HG03571 (cell line): ENCODE data around the gene POMGNT2.
"Not testable (repeated sequence)": the region's sequence is repeated elsewhere in the genome, so short reads cannot be mapped to it uniquely, and the experiment has no call there.

Experiments
- ATAC-seq: cut with Tn5 transposase; IDR thresholded peaks from one replicate; pipeline ENCODE4 v1.9.1; 2021; ENCODE audit not compliant: unreplicated experiment

The POMGNT2 gene

DNA sequence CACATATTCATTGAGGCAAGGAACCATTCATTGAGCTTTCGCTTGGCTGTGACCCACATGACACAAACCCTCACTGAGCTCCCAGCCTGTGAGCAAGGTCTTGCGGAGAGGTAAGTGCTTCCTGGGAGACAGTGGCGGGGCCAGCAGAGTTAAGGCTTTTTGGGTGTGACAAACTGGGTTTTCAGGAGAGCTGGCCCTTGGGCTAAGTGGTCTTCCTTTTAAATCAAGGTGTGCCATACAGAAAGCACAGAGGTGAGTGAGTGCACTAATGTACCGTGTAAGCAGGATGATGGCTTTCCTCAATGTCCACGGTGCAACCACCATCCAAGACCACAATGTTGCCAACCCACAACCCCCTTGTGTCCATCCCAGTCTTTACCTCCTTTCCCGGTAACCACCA, 28.6 kb downstream of the POMGNT2 start:
- no peak for ATAC-seq

DNA sequence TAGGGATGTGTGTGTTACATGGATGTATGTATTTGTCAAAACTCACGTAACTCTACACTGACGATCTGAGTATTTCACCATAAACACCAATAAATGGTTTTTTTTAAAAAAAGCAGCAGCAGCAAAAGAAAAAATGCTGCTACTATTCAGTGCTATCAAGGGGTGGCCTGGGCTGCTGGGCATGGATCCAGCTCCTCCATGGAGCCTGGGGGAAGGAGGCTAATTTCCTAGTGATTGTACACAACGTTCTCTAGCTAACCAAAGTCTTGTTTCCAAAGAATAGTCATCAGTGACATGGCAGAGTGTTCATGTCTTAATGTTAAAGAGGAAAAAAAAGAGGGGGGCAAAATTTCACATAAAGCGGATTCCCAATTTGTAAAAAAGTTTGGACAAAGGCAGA, 29.0 kb downstream of the POMGNT2 start:
- ATAC-seq = no peak

DNA sequence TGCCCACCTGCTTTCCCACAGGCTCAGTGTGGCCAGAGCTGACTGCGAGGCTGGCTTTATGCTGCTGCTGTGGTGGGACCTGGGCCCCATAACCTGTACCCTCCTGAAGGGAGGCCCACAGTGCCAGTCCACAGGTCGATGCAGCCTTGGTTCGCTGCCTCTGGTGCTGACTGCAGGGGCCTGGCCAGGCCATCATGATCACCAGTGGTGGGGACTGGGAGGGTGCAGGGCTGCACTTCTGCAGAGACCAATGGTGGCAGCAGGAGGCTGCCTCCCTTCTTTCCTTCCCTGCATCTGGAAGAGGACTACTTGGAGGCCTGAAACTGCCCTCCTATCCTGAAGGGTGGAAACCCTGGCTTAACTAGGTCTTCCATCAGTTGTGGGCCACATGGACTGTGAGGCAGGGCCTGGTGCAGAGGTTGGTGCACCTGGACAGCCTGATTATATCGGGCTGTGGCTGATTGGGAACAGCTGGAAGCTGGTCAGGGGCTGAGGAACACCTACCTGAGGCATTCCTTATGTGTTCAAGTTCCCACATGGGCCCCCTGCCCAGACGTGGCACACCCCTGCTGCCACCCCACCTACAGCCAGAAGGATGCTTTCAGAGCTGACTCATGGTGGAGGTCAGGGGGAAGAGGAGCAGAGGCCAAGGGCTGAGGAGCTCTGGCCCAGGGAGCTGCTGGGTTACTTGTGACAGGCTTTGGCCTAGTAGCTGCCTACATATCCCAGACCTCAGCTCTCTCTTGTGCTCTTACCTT, 29.8 kb downstream of the POMGNT2 start:
- ATAC-seq = no peak

DNA sequence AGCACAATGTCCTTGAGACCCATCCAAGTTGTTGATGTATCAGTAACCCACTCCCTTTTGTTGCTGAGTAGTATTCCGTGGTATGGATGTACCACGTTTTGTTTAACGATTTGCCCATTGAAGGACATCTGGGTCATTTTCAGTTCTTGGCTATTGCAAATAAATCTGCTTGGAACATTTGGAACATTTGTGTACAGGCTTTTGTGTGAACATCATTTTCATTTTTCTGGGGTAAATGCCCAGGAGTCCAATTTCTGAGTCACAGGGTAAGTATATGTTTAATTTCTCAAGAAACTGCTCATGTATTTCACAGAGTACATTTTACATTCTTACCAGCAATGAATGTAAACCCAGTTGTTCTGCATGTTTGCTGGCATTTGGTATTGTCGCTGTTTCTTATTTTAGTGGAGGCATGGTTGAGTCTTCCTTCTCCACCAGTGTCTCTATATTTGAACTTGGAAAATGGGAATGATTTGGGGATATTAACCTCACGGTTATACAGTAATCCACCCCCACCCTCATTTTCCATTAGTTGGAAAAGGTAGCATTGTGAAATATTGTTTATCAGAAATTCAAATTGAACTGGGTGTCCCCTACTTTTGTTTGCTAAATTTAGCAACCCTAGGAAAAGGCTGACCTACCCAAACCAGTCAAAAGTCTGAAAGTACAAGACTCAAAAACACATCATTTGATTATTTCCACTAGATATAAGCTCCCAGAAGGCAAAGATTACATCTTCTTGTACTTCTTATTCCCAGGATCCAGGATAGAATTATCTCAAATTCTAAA, 30.8 kb downstream of the POMGNT2 start:
- no peak for ATAC-seq

DNA sequence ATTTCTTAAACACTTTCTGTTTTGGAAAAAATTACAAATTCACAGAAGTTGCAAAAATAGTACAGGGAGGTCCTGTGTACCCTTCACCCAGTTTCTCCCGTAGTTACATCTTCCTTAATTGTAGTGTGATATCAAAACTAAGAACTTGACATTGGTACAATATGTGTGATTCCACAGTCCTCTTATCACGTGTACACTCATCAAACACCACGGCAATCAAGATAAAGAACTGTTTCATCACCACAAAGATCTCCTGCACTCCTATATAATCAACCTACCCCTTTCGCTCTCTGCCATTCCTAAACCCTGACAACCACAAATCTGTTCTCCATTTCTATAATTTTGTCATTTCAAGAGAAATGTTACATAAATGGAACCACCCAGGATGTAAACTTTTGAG, 31.4 kb downstream of the POMGNT2 start:
- ATAC-seq = no peak

DNA sequence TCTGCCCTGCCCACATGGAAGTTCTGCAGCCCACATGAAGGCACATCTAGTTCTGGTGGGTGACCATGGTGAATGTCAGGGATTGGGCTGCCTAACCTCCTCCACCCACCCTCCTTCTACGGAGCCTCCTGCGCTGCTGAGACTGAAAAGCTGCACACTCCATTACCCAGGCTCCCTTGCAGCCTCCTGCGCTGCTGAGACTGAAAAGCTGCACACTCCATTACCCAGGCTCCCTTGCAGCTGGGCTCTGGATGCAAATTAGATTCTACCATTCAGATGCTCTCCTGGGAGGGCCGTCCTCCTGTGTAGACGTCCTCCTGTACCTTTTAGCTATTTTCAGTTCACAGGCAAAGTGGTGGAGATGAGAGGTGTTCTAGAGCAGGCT, 32.1 kb downstream of the POMGNT2 start:
- no peak for ATAC-seq

DNA sequence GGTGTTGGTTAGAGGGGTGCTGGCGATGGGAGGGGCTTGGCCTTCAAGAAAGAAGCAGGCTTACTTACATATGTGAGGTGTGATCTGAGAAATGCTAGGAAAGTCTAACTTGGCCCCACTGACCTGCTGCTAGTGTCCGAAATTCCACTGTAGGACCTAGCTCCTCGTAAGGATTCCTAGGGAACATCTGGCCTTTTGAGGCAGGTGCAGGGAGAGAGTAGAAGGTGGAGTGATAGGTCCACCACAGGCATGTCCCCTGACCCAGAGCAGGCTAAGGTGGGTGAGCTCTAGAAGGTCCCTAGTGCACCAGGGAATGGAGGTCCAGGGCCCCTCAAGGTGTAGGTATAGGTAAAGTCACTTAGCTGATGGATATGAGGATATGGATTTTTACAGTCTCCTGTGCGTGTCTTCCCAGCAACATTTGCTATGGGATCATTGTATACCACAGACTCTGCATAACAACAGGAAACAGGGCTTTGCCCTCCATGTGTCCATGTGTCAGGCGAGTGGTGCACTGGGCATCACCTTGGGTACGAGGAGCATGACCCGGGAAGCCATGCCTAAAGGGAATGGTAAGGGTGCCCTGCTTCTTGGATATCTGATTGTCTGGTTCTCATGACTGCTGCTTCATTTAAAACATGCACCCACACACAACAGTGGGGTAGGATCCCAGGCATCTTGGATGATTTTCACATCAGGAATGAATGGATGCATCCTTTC, 32.6 kb downstream of the POMGNT2 start:
- ATAC-seq = no peak

DNA sequence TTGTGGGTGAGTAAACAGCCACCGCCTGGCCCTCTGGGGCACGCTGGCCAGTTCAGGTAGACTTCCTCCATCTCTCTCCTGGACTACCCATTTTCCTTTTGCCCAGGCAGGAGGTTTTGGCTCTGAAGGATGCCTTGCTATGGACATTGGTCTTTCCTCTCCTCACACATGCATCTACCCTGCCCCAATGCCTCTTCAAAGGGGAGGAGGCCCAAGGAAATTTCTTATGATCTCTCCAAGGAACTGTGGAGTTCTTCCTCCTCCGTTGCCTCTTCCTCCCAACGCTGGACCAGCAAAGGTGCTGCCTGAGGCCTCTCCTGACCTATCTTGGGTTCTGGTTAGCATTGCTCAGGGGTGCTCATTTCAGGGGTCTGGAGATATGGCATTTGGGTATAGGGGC, 33.5 kb downstream of the POMGNT2 start:
- no peak for ATAC-seq

DNA sequence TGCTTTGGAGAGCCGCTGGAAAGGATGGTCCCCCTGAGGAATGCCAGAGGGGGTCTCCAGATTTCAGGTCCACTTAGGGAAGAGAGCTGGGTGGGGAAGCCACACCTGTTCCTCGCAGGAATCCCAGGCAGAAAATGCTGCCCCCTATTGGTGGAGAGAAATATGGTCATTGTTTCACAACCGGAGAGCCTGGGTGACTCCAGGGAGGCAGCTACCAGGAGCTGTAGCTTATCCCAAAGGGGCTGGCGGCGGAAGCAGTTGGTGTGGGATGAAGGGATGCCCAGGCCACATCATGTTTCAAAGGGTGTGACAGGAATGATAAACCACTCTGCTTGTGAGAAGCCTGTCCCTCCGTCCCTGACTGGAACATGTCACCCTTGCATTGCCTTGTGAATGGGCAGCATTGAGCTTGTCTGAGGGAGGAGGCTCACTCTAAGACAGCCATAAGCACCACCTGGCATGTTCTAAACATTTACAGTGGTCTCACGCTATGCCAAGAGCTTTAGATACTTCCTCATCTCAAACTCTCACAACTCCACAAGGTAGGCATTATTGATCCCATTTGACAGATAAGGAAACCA, 34.5 kb downstream of the POMGNT2 start:
- no peak for ATAC-seq

DNA sequence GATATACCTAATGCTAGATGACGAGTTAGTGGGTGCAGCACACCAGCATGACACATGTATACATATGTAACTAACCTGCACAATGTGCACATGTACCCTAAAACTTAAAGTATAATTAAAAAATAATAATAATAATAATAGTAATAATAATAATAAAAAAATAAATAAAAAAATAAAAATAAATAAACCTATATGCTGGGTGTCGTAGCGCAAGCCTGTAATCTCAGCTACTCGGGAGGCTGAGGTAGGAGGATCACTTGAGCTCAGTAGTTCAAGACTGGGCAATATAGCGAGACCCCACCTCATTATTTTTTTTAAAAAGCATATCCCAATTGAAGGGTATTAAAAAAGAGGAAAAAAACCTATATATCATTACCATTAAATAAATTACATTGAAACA, 35.2 kb downstream of the POMGNT2 start:
- not testable (repeated sequence) for ATAC-seq

DNA sequence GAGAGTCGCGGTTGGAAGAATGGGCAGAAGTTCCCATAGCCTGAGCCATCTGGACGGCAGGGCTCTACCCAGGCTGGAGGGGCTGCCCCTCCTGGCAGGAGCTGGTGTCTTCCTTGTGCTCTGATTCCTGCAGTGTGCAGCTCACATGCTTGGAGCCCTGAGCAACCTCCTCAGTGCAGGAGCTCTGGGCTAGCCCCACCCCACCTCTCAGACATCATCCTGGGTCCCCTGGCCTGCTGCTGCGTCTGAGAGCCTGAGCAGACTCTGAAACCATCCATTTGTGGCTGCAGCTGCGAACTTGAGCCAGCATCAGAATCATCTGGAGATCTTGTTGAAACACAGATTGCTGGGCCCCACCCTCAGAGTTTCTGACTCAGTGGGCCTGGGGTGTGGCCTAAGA, 42.8 kb downstream of the POMGNT2 start:
- ATAC-seq = no peak

DNA sequence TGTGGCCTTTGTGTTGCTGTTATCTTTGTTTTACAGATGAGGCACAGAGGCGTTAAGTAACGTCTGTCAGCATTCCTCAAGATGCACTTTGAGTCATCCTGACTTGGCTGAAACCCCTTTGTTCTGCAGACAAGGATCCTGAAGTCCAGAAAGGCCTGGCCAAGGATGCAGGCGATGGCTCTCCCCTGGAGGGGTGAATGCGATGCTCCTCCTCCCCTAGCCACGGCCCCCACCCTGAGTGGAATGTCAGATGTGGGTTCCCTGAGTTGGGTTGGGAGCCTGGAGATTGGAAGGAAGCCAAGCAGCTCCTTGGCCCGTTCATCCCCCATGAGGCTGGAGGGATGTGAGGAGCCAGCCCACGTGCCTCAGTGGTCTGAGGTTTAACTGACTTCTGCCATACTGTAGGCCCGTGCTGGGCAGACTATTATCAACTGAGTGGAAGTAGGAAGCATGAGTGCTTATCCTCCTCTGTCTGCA, 43.3 kb downstream of the POMGNT2 start:
- no peak for ATAC-seq

DNA sequence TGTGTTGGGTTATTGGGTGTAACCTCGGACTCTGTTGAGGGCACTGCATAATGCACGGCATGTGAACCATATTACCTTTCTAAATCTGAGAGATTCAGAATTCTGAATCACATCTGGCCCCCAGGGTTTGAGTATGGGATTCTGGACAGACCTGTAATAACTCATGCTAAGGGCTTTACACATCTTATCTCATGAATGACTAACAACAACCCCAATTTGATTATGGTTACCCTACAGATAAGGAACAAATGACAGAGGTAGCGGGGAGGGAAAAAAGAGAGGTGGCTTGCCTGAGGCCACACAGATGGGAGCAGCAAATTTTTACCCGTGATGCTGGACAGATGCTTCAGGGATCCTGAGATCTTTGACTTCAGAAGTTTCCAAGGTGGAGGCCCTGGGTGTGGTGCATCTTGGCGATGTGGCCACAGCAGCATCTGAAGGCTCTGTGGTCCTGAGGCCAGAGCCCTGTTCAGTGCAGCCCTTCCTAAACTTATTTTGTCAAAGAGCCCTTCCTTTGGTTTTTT, 43.8 kb downstream of the POMGNT2 start:
- no peak for ATAC-seq

DNA sequence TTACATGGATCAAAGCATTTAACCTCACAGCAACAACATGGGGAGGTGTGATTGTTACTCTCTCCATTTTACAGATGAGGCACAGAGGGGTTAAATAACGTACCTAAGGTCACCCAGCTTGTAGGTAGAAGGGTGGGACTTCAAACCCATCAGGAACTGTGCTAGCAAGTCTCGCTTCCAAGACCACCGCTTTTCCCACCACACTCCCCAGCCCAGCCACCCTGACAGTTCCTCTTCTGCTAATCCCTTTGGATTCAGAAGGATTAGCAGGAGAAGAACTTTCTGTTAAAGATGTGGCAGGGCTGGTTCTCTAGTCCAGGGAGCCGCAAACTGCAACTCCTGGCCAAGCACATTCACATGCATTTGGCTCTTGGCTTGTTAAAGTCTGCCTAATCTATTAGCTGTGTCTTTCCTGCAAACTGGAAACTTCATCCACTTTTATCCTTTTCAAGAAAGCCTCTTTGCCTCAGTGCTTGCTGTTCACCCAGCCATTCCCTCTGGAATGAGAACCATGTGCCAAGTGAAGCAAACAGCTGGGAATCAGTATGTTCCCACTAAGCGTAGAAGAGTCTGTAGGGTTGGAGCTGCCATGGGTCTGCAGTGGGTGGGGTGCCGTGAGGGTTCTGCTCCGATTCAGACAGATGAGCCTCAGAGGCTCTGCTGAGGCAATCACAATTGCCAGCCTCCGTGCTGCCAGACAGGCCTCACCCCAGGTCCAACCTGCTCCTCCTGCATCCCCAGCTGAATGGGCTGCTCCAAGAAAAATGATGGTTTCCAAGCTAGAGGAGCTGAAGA, 44.6 kb downstream of the POMGNT2 start:
- ATAC-seq = no peak

DNA sequence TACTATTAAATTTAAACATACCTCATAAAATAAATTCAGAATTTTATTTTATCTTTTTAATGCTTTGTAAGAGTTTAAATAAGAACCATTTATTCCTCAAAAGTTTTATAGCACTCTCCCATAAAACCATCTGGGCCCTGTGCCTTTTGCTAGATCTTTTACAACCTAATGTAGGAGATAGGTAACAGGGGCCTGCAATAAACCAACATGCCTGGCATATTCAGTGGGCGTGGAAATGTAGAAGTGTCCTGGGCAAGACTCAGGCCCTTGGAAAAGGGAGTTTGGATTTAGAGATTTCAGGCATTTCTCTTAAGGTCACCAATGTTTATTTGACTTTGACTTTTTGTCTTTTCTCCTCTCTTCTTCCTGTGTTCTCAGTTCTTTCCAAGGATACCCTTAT, 46.4 kb downstream of the POMGNT2 start:
- no peak for ATAC-seq

DNA sequence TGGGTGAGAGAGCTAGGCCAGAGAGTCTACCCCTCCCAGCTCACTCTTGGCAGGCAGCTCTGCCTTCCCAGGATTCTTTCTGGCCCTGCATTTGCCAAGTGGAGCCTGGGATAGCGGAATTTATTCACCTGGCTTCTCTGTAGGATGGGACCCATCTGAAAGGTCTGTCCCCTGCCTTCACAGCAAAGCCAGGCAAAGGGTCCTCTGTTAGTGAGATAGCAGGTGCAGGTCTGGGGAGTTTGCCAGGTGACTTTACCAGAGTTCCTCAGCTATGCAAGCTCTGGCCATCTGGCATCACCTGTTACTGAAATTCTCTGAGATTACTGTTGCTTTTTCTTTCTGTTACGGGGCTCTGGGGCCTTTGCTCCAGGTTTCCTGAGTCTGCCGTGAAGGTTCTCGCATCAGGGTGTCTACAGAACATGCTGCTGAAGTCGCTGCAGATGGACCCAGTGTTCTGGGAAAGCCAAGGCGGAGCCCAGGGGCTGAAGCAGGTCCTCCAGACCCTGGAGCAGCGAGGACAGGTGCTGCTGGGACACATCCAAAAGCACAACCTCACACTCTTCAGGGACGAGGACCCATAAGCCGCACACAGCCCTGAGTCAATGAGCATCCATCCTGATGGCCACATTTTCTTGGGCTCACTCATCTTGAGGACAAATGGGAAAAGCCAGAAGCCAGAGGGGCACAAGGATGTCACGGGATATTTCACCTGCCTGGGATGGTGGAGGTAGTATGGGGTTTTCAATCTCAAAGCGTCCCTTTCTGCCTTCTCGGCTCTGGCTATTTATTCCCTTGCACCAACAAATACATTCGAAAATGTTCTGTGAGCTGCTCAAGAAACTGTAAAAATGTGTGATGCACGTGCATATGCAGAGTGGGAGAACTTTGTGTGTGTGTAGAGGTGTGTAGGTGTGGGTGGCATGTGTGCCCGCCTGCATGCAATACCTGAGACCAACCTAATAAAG, 49.8 kb downstream of the POMGNT2 start:
- ATAC-seq = no peak

DNA sequence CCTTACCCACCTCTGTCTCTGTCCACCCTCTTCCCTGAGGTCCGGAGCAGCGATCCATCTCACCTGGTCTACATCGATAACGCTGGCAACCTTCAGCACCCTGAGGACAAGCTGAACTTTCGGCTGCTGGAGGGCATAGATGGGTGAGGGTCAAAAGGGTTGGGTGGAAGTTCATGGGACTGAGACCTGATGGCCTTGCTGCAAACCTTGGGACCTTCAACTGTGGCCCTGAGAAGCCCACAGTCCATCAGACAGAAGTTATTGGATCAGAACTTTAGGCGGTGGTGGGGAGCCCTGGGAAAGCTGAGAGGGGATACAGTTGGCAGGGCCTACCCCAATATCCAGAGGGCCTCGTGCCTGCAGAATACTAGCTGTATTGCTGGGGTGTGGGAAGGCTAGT, 50.5 kb downstream of the POMGNT2 start:
- no peak for ATAC-seq

DNA sequence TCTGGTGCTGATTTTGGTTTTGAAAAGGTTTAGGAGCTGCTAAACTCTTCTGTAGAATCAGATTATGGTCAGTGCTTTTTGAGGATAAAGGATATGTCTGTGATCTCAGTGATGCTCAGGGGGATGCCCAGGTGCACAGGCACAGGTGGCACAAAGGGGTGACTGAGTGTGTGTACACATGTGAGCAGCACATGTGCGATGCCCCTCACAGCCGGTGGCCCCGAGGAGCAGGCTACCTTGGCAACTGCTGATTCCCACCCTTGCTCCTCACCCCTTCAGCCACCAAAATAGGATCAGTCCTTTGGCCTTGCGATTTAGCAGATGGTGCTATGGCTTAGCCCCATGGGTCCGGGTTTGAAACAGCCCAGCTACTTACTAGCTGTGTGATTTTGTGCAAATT, 51.1 kb downstream of the POMGNT2 start:
- ATAC-seq = no peak

DNA sequence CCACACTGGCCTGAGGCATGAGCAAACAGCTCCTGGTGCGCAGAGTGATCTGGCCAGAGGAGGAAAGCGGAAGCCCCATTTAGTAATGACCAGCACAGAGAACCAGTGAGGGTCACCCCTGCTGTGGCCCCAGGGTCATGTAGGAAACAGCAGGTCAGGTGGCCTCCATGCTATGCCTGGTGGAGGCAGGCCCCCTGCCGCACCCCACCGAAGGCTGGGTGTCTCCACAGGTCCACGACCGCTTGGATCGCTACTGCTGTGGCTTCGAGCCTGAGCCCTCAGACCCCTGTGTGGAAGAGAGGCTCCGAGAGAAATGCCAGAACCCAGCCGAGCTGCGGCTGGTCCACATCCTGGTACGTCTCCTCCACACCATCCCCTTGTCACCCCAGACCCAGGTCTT, 52.6 kb downstream of the POMGNT2 start:
- no peak for ATAC-seq
